Stimulated activated CD8-positive, alpha-beta memory T cell treated with anti-CD3 and anti-CD28 coated beads, Interleukin-15, amount 100 ng/mL, for 1 hour (primary cell): ENCODE results near the gene GALNT12.

Experiments
- DNase-seq: peaks from one replicate; pipeline ENCODE4 v3.0.0-alpha.2; 2020; ENCODE audit warnings: low read depth

The GALNT12 gene

GRCh38 chr9:98805506-98806272 lies 1.8 kb upstream of the GALNT12 start:
- DNase-seq = no peak

- no peak for DNase-seq
These were observed 955 bp upstream of the GALNT12 start for GRCh38 chr9:98806394-98807035.

GRCh38 chr9:98807814-98808195 lies 335 bp downstream of the GALNT12 start:
- DNase-seq = no peak

DNA sequence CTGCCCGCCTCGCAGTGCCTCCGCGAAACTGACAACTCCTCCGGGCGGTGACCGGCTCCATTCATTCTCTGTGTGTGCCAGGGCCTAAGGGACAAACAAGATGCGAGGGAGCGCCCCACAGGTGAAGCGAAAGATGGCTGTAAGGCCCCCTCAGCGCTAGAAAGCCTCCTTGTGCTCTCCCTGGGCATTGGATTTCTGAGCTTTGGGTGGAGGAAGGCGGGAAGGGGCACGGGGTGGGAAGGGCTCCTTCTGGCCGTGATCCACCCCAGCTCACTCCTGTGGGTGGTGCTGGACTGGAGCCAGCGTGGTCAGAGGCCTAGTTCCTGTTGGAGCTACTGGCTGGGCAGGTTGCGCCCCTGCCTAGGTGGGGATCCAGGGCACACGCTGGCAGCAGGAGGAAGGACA lies 943 bp downstream of the GALNT12 start:
- DNase-seq = no peak

GRCh38 chr9:98808875-98809274 lies 1.4 kb downstream of the GALNT12 start:
- no peak for DNase-seq

DNA sequence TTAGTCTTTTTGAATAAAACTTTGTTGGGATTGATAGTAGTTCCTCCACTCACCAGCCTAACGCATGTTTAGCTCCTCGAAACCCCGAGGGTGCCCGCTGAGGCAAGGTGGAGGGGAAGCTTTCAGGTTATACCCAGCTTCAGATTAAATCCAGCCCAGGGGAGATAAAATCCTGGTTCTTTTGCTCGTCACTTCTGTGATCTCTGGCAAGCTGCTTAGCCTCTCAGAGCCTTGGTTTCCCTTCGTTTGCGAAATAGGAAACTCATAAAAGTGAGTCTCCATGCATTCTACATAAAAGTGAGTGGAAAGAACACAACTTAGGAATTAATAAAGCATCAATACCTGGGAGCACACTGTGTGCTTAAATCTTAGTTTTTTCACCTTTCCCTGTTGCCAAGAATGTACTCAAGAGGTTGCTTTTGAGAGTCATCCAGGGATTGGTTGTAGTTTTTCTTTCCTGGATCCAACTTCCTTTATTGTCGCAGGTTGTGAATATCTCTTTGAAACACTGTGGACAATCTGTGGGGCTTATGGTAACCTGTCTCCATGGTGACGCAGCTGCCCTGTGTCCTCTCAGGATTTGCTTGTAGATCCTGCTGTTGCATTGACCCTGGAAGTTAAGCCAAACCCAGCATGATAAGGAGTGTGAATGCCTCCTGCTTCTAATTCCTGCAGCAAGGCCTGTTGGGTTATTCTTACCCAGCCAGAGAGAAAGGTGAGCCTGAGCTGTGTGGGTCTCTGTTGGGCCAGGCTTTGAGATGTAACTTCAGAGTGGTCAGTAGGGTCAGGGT lies 2.0 kb downstream of the GALNT12 start:
- DNase-seq = no peak

- DNase-seq = no peak
These were observed 2.8 kb downstream of the GALNT12 start for GRCh38 chr9:98810102-98810842.

DNA sequence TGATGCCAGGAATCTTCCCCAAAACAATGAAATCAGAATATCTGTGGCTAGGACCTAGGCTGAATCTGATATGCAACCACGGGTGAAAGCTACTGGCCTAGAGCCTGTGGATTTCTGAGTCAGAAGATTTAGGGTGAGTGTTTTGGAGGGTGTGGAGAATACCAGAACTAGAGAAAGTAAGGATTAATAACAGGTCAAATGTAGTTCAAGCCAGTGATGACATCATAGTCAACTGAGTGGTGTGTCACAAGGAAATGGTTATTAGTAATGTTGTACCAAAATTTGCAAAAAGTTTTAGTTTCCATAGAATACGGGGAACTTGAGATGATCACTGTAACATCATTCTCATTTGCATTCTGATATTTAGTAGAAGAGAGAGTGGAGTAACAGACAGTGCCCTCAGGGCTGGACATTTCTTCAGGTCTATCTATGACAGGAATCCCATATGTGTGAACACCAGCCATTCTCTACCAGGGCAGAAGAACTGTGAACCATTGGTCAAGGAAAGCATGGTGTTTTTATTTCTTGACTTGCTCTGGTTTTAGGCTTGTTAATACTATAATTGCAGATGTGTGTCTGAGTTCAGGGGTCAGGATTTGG lies 3.7 kb downstream of the GALNT12 start:
- DNase-seq = no peak

- DNase-seq = no peak
These were observed 8.0 kb downstream of the GALNT12 start for GRCh38 chr9:98815391-98815951.

DNA sequence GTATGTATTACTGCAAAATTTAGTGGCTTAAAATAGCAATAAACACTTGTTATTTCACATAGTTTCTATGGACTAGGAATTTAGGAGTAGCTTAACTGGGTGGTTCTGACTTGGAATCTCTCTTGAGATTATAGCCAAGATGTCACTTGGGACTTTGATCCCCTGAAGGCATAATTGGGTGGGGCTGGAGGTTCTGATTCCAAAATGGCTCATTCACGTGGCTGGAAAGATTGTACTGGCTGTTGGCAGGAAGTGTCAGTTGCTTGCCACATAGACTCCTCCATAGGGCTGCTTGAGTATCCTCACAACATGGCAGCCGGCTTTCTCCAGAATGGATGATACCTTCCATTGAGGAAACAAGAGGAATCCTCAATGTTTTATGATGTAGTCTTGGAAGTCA lies 11.3 kb downstream of the GALNT12 start:
- no peak for DNase-seq

DNA sequence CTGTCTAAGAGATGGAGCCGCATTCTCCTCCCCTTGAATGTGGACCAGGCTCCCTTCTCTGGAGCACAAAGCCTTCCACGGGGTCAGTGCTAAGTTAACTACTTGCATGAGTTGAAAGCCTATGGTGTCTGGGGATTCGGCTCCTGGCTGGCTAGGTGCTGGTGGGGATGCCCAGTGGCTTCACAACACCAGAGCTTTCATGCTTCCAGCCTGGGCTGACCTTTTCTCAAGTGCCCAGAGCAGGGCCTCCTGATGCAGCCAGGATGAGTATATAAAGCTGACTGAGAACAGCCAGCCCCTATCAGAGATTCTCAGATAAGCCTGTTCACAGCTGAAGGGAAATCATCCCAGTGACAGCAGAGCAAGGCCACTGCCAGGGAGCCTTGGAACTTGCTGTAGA lies 11.8 kb downstream of the GALNT12 start:
- no peak for DNase-seq

DNA sequence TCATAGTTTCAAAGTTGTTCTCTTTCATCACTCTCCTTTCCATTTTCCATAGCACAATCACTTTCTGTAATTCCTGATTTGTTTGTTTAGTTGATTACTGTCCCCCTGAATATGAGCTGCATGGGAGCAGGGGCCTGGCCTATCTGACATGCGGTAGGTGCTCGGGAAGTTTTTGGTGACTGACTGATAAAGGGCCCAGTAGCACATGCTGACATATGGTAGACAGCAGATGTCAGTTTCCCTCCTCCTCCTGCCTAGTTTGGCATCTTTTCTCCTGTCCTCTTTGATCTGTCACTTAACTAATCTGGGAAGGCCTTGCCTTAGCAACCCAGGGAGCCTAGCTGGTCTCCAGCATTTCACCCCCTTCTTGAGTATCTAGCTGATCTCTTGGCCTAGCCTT lies 14.4 kb downstream of the GALNT12 start:
- DNase-seq = no peak

- DNase-seq = no peak
These were observed 15.2 kb downstream of the GALNT12 start for GRCh38 chr9:98822661-98823060.

DNA sequence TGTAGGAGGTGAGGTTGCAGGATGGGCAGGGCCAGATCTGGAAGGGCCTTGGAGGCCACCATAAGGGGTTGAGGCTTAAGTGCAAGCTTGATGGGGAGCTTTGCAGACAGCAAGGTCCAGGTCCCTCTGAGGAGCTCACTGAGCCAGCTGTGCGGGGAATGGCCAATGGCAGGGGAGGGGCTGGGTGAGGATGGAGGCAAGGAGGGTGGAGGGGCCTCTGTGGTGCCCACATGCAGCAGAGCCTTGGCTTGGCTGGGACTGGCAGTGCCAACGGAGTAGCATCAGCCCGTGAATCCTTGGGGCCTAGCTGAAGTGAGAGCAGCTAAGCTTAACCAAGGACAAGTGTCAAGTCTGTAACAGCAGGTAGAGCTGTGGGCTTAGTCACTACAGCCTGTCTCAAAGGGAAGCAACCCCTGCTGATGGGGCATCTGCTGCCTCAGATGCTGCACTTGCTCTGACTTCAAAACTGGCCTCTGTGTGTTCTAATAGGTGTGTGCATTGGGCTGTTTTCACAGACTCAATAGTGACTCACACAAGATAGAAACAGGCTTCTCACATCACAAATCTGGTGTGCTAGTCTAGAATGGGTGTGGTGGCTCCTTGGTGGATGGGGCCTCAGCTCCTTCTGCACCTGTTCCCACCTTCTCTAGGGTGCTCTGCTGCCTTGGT lies 16.3 kb downstream of the GALNT12 start:
- no peak for DNase-seq

GRCh38 chr9:98825414-98825813 lies 17.9 kb downstream of the GALNT12 start:
- DNase-seq = no peak

DNA sequence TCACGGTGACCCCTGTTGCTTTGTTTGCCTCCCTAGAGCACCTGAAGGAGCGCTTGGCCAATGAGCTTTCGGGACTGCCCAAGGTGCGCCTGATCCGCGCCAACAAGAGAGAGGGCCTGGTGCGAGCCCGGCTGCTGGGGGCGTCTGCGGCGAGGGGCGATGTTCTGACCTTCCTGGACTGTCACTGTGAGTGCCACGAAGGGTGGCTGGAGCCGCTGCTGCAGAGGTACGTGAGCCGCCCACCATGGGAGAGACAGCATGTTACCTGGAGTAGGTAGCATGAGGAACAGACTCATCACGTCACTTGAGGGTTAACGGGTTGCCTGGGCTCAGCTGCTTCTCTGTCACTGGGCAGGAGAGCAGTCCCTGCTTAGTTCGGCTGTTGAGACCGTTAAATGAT lies 19.2 kb downstream of the GALNT12 start:
- no peak for DNase-seq

- DNase-seq = no peak
These were observed 22.3 kb downstream of the GALNT12 start for GRCh38 chr9:98829766-98830165.

GRCh38 chr9:98830554-98830953 lies 23.1 kb downstream of the GALNT12 start:
- no peak for DNase-seq

DNA sequence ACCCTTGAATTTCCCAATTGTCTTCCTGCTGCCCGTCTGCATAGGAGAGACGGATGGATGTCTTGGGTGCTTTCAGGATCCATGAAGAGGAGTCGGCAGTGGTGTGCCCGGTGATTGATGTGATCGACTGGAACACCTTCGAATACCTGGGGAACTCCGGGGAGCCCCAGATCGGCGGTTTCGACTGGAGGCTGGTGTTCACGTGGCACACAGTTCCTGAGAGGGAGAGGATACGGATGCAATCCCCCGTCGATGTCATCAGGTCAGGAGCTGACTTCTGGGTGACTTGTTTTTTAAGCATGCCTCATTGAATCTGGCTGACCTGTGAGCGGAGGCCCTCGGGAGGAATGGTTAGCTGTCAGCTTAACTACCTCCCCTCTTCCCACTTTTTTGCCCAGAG lies 24.2 kb downstream of the GALNT12 start:
- DNase-seq = no peak

GRCh38 chr9:98832768-98833089 lies 25.3 kb downstream of the GALNT12 start:
- DNase-seq = no peak
